Left renal pelvis (tissue), 4 donors: ENCODE data around the gene DDX25. TPM values are rescaled to one million over a fixed set of nuclear protein-coding genes. Genes with fewer than 3 reads are reported as not detected.
A peak's percentile ranks its signal among the peaks of the same experiment; 100 is the strongest.
"Not testable (repeated sequence)": the region's sequence is repeated elsewhere in the genome, so short reads cannot be mapped to it uniquely, and the experiment has no call there.

Experiments used
- DNase-seq, 4 donors: peaks; one replicate each; pipeline ENCODE4 v3.0.0-alpha.2; 2013; ENCODE audit warnings: low read depth in 4 of 4, low spot score in 3 of 4
- polyA plus RNA-seq, 4 donors: library from polyadenylated mRNA; unstranded; fragments of 120-200 nt; gene quantifications; one replicate each; pipeline ENCODE4 v1.2.1, GENCODE V29; 2013; ENCODE audit not compliant: insufficient read length in 4 of 4

The DDX25 gene
- polyA plus RNA-seq, result 1 to 10 TPM; 3.9 to 6.1 (median 5.0) TPM

DNA sequence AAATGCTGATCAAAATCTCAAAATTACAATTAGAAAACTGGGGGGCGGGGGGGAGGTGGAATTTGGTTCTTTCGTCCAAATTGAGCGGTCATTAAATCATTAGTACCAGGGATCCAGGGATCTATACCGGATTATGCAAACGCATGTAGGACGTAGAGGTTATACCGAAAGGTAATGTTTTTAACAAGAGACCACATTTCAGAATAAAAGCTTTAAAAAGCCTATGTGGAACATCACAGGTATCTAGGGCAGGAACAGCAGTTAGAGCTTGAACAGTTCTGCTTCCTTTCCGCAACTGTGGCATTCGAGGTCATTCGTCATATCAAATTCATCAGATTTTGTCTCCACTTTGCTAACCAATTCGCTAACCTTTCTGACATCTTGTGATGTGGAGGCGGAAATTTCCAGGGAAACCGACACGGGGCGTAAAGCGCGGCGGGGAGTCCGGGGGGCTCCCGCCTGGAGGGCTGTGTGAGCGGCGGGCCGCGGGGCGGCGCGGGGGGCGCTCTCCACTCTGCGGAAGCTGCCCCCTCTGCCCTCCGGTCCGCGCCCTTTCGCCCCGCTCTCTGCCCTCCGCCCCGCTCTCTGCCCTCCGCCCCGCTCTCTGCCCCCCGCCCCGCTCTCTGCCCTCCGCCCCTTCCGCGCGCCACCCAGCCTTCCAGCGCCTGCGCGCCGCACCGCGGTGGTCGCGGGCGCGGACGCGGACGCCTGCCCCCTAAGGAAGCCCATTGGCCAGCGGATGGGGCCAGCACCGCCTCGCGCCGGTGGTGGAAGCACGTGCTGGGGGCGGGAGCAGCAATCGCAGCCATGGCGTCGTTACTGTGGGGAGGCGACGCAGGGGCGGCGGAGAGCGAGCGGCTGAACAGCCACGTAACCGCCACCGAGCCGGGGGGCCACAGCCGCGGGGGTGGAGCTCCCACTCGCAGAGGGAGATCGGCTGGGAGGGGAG is at the start of gene DDX25:
TSS of gene DDX25 (plus strand) at position 798 of the 949 bp plus-strand sequence. CDS start at position 808, 10 bp downstream.
- peak in 1 of 4 donors; percentile 14 for DNase-seq

DNA sequence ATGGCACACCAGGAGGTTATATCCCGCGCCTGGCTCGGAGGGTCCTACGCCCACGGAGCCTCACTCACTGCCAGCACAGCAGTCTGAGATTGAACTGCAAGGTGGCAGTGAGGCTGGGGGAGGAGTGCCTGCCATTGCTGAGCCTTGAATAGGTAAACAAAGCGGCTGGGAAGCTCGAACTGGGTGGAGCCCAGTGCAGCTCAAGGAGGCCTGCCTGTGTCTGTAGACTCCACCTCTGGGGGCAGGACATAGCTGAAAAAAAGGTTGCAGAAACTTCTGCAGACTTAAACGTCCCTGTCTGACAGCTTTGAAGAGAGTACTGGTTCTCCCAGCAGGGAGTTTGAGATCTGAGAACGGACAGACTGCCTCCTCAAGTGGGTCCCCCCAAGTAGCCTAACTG is 46.6 kb upstream of the DDX25 start:
- not testable (repeated sequence) for DNase-seq

DNA sequence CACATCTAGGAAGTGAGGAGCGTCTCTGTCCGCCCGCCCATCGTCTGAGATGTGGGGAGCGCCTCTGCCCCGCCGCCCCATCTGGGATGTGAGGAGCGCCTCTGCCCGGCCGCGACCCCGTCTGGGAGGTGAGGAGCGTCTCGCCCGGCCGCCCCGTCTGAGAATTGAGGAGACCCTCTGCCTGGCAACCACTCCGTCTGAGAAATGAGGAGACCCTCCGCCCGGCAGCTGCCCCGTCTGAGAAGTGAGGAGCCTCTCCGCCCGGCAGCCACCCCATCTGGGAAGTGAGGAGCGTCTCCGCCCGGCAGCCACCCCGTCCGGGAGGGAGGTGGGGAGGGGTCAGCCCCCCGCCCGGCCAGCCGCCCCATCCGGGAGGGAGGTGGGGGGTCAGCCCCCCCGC is 41.5 kb upstream of the DDX25 start:
- DNase-seq, result not testable (repeated sequence)

DNA sequence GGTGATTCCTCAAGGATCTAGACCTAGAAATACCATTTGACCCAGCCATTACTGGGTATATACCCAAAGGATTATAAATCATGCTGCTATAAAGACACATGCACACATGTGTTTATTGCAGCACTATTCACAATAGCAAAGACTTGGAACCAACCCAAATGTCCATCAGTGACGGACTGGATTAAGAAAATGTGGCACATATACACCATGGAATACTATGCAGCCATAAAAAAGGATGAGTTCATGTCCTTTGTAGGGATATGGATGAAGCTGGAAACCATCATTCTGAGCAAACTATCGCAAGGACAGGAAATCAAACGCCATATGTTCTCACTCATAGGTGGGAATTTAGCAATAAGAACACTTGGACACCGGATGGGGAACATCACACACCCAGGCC is 39.0 kb upstream of the DDX25 start:
- DNase-seq, result not testable (repeated sequence)

DNA sequence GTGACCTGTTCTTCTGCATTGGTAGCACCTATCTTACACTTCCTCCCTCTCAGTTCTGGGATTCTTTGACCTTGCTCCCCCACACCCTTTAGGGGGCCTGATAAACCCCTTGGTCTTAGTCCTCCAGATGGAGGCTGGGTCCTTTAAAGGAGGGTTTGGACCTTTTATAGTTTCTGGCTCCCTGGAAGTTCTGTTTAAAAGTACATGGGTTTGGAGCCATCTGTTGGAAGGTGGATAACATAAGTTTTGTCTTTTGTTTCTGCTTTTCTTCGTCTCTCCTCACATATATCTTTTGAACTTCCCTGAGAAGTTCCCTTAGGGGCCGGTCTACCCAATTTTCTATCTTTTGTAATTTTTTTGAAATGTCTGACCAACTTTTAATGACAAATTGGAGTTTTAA is 34.8 kb upstream of the DDX25 start:
- no peak for DNase-seq

DNA sequence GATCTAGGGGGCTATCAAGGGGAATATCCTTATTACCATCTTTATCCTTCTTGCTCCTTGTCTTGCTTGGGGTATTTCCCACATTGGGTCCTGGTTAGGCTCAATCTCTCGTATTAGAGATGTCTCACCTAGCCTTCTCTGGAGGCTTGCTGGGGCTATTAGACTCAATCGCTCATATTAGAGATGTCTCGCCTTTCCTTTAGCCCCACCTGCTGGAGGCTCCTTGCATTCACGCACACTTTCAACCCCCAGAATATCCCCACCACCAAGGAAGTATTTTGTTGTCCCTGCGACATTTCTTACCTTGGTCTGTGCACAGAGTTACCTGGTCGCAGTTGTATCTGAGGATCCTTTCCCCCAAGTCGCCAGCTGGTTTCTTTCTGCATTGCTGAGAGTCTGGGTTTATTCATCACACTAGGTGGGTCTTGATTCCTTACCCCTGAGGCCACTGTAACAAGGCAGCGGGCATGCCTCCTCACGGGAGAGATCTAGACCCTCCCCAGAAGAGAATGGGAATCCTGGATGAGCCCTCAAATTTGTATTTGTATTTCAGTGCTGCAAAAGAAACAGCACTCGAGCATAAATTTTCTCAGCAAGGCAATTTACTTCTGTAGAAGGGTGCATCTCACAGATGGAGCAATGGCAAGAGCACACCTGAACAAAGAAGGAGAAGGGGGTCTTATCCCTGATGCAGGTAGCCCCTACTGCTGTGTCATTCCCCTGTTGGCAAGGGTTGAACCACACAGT is 32.7 kb upstream of the DDX25 start:
- no peak for DNase-seq

DNA sequence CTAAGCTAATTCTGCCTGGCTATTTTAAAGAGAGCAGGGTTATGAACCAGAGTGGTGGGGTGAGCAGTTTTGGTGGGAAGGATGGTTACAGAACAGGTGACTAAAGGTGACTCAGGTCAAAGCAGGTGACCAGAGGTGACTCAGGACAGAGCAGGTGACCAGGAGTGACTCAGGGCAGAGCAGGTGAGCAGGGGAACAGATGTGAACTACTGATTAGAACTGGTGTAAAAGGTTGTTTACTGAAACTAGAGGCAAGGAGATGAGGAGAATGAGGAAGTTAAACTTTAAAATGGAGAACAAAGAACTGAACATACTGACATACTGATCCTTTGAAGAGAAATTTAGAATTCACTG is 32.2 kb upstream of the DDX25 start:
- DNase-seq, result no peak

DNA sequence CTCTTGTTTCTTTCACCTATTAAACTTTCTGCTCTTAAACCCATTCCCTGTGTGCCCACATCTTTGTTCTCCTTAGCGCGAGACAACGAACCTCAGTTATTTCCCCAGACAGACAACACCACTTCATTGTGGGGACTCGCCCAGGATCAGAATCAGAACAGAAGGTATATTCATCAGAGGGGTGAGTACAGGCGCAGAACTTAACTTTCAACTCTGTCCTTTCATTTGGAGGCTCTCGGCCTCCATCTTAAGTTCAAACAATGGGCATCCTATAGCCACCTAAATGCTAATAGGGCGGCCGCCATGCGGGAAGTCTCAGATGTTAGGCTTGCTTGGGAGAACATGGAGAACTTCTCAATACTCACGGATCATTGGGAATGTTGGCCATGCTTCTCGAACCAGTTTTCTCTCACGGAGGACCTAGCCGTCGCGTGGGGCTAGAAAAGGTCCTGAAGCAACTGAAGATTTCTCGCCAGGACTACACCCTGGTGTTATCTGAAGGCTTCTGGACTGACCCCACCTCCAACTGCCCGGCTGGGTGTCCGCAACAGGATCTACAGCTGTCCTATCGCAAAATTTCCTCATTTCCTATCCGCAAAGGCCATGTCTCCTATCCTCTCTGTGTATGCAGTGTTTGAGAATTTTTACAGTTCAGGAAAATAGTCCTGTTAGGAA is 30.3 kb upstream of the DDX25 start:
- DNase-seq, result no peak

DNA sequence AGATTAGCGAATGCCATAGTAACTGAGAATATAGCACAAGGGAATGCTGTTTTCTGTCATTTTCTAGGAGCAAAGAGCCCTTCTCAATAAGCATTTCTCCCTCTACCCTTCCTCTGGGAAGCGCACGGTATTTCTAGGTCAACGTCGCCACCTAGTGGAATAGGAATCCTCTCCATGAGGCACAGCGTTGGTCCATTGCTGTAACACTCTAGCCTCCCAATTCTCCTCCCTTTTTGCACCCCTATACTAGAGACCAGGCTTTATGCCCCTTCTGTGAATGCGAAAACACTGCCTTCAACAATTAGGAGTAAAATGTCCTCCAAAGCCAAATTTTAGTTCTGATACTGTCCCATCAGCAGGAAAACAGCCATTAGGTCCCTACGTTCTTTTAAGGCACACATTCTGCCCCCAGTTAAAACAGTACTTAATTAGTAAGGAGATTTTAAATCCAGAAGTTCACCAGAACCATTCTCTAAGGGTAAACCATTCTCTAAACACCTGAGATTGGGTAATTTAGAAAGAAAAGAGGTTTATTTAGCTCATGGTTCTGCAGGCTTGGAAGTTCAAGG is 29.7 kb upstream of the DDX25 start:
- peak; percentile 38 to 54 (median 44) for DNase-seq

DNA sequence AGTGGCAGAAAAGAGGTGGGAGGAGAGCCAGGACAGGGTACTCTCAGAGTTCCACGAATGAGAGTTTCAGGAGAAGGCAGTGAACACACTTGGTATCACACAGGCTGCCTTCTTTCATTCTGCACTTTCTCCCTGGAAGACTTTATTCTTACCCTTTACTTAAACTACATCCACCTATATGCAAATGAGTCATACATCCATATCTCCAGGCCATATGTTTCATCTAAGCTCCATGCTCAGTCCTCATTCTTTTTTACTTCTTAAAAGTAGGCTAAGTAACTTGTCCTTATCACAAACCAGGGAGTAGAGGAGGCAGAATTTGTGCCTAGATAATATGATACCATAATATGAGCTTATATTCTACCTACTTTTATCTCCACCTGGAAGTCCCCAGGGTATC is 23.0 kb upstream of the DDX25 start:
- DNase-seq, result no peak

DNA sequence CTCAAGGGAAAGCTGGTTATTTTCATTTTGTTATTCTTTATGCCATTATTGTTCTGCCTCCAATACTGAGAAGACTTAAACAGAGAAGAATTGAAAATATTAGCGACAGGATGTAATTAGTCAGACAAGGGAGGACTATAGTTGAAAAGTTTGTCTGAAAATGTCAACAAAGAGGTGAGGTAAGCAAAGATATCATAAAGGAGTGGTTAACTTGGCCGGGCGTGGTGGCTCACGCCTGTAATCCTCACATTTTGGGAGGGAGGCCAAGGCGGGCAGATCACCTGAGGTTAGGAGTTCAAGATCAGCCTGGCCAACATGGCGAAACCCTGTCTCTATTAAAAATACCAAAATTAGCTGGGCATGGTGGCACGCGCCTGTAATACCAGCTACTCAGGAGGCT is 20.9 kb upstream of the DDX25 start:
- no peak for DNase-seq

DNA sequence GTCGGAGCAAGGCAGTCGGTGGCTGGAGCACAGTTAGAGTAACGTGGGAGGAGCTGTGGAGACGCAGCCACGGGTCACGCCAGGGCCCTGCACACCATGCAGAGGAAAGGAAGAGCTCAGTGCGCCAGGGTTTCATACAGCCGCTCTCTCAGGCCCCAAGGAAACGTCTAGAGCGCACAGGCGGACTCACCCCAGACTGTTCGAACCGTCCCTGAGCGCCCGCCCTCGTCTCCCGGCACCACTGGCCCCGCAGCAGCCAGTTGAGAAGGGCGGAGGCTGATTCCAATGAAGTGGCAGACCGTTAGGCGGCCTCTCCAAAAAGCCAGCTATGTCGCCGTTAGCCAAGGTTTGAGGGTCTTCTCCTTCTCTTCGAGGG is 17.3 kb upstream of the DDX25 start:
- no peak for DNase-seq

DNA sequence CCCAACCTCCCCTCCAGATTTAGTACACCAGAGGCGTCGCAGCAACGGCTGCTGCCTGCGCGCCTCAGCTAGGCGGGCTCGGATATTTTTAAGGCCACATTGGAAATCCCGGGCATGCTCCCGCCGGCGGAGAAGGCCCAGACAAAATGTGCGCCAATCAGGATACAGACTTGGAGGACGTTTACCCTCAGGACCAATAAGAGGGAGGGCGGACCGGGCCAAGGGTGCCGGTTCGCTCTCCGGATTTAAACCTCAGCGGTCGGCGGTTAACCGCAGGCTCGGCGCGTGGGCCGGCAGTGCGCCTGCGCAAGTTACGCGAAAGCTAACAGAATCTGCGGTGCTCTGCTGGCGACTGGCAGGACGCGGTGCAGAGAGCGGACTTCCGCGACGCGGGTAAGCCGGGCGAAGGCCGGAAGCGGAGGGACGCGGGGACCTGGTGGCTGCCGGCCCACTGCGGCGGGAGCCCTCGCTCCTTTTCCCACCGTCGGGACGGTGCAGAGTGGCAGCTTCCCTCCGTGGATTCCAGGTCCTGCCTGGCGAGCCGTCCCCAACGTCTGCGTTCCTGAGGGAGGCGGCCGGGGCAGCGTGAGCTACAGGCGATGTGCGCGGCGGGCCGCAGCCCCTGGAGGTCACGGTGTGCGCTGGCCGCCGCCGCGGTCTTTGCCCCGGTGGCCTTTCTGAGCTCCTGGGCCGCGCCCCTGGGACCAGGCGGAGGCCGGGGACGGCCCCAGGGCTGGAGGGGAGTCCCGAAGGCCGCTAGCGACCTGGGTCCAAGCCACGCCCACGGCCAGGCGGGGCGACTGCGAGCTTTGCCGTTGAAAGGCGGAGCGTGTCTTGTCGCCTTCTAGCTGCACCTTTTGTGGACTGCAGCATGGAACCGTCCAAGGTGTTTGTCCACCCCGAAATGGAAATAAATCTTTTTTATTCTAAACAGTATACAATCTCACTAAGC is 16.7 kb upstream of the DDX25 start, which contains the start of gene HYLS1:
TSS of gene HYLS1 (plus strand) at position 296 of the 952 bp plus-strand sequence. CDS start 11,701 bp downstream, outside the sequence.
- peak; percentile 83 to 87 (median 85) for DNase-seq

DNA sequence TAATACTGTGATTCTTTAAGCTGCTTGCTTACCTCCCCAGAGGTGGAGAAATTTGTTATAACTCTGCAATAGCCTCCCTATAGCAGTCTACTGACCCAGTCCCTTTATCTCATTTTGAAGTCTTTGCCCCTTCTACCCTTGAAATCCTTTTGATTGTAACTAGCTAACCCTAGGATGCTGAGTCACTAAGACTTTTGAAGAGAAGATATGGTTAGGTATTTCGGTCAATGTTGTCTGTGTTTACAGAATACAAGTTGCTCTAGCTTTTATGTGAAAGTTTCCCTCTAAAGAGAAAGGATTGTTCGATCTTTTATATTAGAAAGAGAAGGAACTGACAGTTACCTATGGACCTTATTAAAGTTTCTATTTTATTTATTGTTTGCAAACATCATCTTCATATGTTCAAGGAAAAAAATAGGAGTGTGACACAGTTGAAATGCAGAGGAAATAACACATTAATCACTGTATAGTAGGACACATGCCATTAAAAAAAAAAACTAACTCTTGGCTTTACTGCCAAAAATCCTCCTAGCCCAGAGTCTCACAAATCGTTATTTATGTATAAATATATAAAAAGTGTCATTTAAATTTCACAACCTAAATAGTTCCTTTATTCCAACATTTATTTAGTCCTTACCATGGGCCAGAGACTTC is 13.7 kb upstream of the DDX25 start:
- no peak for DNase-seq

DNA sequence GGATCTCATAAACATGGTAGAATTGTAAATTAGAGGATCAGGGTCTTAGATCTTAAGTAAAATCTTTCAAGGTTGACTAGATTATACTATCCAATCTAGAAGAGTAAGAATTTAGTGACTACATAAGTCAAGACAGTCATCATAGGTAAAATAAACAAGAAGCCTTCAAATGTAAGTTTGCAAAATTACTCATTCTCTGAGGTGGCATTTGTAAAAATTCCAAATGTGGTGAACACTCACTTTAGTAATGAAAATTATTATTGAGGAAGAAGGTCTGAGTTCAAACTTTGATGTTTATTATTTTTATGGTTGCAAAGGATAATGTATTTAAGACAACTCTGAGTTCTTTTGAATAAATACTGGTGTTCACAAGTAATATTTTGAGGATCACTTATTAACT is 12.2 kb upstream of the DDX25 start:
- no peak for DNase-seq

DNA sequence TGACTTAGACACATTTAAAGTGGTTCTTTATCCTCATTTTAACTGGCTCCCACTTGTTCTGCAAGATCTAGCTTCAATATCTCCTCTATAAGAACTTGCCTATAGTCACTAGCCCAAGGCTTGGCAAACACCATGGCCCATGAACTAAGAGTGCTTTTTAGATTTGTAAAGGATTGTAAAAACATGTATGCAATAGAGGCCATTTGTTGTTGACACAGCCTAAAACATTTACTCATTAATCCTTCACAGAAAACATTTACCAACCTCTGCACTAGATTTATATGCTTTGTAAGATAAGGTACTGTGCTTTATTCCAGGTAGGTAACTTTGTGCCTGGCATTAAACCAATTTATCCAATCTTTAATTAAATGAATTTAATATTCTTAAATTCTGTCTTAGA is 11.3 kb upstream of the DDX25 start:
- no peak for DNase-seq

DNA sequence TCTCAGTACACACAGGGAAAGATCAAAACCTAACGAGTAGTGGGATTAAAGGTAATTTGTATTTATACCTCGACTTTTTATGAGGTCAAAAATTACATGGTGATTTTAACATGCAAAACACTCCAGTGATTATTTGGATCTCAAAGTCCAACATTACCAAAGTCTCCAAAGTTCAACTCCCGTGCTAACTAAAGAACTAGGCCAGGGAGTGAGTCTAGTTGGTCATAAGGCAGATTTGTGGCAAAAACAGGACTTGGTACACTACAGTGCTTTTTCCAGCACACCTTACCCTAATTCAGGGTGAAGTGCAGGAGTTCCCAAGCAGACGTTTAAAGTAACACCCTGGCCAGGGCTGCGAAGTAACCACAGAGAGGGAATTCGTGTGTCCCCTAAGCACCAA is 2.4 kb upstream of the DDX25 start:
- DNase-seq, result no peak

DNA sequence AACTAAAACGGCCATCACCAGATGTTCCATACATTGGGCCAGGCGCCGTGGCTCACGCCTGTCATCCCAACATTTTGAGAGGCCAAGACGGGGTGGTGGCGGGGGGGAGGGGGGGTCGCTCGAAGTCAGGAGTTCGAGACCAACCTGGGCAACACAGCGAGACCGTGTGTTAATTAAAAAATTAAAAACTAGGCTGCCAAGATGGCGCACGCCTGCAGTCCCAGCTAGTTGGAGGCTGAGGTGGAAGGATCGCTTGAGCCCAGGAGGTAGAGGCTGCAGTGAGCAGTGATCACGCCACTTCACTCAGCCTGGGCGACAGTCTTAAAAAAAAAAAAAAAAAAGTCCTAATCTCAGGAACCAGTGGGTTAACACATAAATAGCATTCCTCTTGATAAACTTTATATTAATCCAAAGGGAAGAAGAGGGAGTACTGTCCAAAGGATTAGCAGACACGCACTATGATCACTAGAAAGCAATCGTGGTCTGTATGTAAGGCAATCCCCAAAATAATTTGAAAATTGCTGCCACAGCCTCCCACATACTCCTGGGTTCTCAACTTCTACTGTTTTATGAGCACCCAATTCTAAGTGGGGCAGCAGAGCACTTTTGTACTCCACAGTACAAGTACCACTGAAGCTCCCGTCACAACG is 1.9 kb upstream of the DDX25 start:
- no peak for DNase-seq
